Sigmoid colon (tissue), 4 donors: ENCODE measurements around the gene CR1L.
"Not testable (repeated sequence)": the region's sequence is repeated elsewhere in the genome, so short reads cannot be mapped to it uniquely, and the experiment has no call there.

Source experiments
- EP300 ChIP-seq, 4 donors: sonication (generic); formaldehyde crosslinking; IDR thresholded peaks; one replicate each; pipeline ENCODE4 v1.6.1; 2017; ENCODE audit warnings: antibody characterized with exemption in 4 of 4
- POLR2A ChIP-seq, 2 donors: fragments of 450-650 bp; IDR thresholded peaks; one replicate each; pipeline ENCODE4 v1.6.1; 2016; ENCODE audit warnings: antibody characterized with exemption in 2 of 2, mild to moderate bottlenecking in 2 of 2, moderate library complexity in 2 of 2
- POLR2AphosphoS5 ChIP-seq, 4 donors: sonication (generic); formaldehyde crosslinking; IDR thresholded peaks; one replicate each; pipeline ENCODE4 v1.6.1; 2017; ENCODE audit warnings: antibody characterized with exemption in 4 of 4
- TF ChIP-seq, protein P1 (sequence below), 4 experiments: fragments of 450-650 bp in 3 of 4; fragments of 200-600 bp in 1 of 4; IDR thresholded peaks; one replicate each; pipeline ENCODE4 v1.5.1; 2016 to 2019; ENCODE audit warnings: antibody characterized with exemption in 4 of 4, mild to moderate bottlenecking in 3 of 4, moderate library complexity in 2 of 4

DNA sequence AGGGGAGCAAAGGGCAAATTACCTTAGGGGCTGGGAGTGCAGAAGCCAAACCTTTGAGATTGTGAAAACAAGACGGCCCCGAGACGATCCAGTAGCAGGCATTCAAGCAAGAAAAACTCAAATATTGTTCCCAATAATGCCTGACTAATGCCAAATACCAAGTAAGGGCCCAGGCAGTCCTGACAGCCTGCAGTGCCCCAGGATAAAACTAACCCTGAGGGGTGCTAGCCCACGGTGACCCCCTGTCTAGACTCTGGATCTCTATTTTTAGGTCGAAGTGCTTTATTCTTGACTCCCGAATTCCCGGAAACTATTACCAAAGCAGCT is 106.5 kb downstream of the CR1L start:
- TF ChIP-seq, protein P1, sequence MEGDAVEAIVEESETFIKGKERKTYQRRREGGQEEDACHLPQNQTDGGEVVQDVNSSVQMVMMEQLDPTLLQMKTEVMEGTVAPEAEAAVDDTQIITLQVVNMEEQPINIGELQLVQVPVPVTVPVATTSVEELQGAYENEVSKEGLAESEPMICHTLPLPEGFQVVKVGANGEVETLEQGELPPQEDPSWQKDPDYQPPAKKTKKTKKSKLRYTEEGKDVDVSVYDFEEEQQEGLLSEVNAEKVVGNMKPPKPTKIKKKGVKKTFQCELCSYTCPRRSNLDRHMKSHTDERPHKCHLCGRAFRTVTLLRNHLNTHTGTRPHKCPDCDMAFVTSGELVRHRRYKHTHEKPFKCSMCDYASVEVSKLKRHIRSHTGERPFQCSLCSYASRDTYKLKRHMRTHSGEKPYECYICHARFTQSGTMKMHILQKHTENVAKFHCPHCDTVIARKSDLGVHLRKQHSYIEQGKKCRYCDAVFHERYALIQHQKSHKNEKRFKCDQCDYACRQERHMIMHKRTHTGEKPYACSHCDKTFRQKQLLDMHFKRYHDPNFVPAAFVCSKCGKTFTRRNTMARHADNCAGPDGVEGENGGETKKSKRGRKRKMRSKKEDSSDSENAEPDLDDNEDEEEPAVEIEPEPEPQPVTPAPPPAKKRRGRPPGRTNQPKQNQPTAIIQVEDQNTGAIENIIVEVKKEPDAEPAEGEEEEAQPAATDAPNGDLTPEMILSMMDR (IDR thresholded peaks at IDR 0.05): not testable (repeated sequence)
- TF ChIP-seq EP300 (IDR thresholded peaks at IDR 0.05): peak in 1 of 4 donors; percentile 7
- TF ChIP-seq POLR2A, POLR2AphosphoS5 (IDR thresholded peaks at IDR 0.05): not testable (repeated sequence)
